H1 (cell line): ENCODE data around the gene HS1BP3.

Experiments used
- EZH2 ChIP-seq: fragments of 200-600 bp; sonication (generic); IDR thresholded peaks from 2 replicates; pipeline ENCODE4 v1.7.1; 2012; ENCODE audit warnings: low read depth, mild to moderate bottlenecking, moderate library complexity, low read length, inconsistent platforms; ENCODE audit not compliant: severe bottlenecking
- JUN ChIP-seq: IDR thresholded peaks from 2 replicates; pipeline ENCODE4 v1.6.1; 2011; ENCODE audit warnings: low read depth, mild to moderate bottlenecking, improper control_type of control experiment, low read length
- MAFK ChIP-seq: IDR thresholded peaks from 2 replicates; pipeline ENCODE4 v1.6.1; 2012; ENCODE audit warnings: low read depth, mild to moderate bottlenecking, improper control_type of control experiment, low read length
- RNF2 ChIP-seq: fragments of 200-900, 300-1000 bp; sonication (generic); IDR thresholded peaks from 2 replicates; pipeline ENCODE4 v1.7.1; 2016; ENCODE audit warnings: borderline replicate concordance, low read depth, mild to moderate bottlenecking, antibody characterized with exemption, low read length; ENCODE audit not compliant: poor library complexity, severe bottlenecking; ENCODE audit errors: missing control alignments
- SIX5 ChIP-seq: IDR thresholded peaks from 2 replicates; pipeline ENCODE4 v1.6.1; 2011; ENCODE audit warnings: mild to moderate bottlenecking, low read depth, low read length
- TF ChIP-seq, protein P1 (sequence below): IDR thresholded peaks from 2 replicates; pipeline ENCODE4 v1.6.1; 2011; ENCODE audit warnings: low read length, improper control_type of control experiment
- TF ChIP-seq, protein P2 (sequence below), 3 experiments: IDR thresholded peaks; 1 replicate in 2 of 3; 2 replicates in 1 of 3; pipeline versions ENCODE4 v1.5.1 to v1.6.1; 2011; ENCODE audit warnings: low read length in 3 of 3, mild to moderate bottlenecking in 3 of 3, inconsistent platforms in 2 of 3, low read depth in 1 of 3, moderate library complexity in 1 of 3; ENCODE audit not compliant: insufficient read depth in 1 of 3; ENCODE audit errors: control extremely low read depth in 1 of 3
- TF ChIP-seq, protein P3 (sequence below): IDR thresholded peaks from 2 replicates; pipeline ENCODE4 v1.6.1; 2012; ENCODE audit warnings: low read length, inconsistent platforms

DNA sequence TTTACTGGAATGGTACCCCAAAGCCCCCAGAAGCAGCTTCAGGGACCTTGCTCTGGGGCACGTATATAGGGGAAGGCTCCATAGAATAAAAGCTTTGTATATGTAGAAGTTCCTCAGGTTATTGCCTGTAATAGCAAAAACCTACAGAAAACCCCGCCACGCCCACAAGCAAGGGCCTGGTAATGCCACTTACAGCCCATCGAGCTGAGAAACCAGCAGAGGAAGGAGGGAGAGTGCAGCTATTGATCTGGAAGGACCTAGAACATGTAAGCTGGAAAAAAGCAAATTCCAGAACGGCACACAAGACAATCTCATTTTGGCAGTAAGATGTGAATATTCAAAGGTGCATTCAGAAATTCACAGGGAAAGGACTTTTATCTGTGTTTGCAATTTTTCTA is 15.8 kb downstream of the HS1BP3 start:
- TF ChIP-seq, protein P1, sequence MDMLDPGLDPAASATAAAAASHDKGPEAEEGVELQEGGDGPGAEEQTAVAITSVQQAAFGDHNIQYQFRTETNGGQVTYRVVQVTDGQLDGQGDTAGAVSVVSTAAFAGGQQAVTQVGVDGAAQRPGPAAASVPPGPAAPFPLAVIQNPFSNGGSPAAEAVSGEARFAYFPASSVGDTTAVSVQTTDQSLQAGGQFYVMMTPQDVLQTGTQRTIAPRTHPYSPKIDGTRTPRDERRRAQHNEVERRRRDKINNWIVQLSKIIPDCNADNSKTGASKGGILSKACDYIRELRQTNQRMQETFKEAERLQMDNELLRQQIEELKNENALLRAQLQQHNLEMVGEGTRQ = no peak
- TF ChIP-seq JUN (no peak), RNF2 (no peak), SIX5 (no peak), MAFK (no peak), EZH2 (no peak)
- TF ChIP-seq, protein P2, sequence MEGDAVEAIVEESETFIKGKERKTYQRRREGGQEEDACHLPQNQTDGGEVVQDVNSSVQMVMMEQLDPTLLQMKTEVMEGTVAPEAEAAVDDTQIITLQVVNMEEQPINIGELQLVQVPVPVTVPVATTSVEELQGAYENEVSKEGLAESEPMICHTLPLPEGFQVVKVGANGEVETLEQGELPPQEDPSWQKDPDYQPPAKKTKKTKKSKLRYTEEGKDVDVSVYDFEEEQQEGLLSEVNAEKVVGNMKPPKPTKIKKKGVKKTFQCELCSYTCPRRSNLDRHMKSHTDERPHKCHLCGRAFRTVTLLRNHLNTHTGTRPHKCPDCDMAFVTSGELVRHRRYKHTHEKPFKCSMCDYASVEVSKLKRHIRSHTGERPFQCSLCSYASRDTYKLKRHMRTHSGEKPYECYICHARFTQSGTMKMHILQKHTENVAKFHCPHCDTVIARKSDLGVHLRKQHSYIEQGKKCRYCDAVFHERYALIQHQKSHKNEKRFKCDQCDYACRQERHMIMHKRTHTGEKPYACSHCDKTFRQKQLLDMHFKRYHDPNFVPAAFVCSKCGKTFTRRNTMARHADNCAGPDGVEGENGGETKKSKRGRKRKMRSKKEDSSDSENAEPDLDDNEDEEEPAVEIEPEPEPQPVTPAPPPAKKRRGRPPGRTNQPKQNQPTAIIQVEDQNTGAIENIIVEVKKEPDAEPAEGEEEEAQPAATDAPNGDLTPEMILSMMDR (IDR thresholded peaks at IDR 0.05; ENCODE audit: control extremely low read depth in 1 of 3, insufficient read depth in 1 of 3, low read depth in 1 of 3, low read length in 3 of 3) = no peak
- TF ChIP-seq, protein P3, sequence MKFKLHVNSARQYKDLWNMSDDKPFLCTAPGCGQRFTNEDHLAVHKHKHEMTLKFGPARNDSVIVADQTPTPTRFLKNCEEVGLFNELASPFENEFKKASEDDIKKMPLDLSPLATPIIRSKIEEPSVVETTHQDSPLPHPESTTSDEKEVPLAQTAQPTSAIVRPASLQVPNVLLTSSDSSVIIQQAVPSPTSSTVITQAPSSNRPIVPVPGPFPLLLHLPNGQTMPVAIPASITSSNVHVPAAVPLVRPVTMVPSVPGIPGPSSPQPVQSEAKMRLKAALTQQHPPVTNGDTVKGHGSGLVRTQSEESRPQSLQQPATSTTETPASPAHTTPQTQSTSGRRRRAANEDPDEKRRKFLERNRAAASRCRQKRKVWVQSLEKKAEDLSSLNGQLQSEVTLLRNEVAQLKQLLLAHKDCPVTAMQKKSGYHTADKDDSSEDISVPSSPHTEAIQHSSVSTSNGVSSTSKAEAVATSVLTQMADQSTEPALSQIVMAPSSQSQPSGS = no peak
